ENCODE measurements around the gene RAB15. TPM values are rescaled to one million over a fixed set of nuclear protein-coding genes. Genes with fewer than 3 reads are reported as not detected.

The RAB15 gene
- total and polyA plus RNA-seq, 9 of the 15 experiments (the other 6 are each of a cell fraction or from before 2014, with no cell fraction given): 0.09 to 0.30 (median 0.16) TPM; not detected in 2

DNA sequence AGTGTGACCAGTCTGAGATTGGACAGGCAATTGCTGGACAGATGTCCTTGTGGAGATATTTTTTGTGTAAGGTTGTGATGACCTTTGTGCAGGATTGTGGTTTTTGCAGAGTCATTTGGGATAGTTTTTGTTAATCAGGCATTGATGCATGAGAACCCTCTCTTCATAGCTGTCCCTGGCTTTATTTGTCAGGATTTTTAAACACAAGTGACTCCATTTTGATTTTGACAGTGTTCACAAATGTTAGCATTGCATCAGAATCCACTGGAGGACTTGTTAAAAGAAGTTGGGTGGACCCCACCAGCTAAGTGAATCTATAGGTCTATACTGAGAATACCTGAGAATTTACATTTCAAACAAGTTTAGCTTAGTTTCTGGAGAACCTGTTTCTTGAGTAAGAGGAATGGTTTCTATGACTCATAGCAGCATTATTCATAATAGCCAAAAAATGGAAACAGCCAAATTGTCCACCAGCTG, 26.4 kb upstream of the RAB15 start (continued):
- TF ChIP-seq CCNT2 (IDR thresholded peaks at IDR 0.05; ENCODE audit: borderline replicate concordance, extremely low read depth, insufficient read length, low read depth, low read length) (no peak), NCOA1 (IDR thresholded peaks at IDR 0.05; ENCODE audit: low read depth) (no peak), POLR2G (IDR thresholded peaks at IDR 0.05; ENCODE audit: low read depth, low read length) (no peak), MAFK (IDR thresholded peaks at IDR 0.05; ENCODE audit: low read length) (peak; percentile 8; the same call in 1 of the 2 replicates), ZNF121 (CRISPR knock-in tag; conservative IDR thresholded peaks at IDR 0.05) (no peak), BHLHE40 (IDR thresholded peaks at IDR 0.05; ENCODE audit: low read length) (no peak), NR1H2 (CRISPR knock-in tag; IDR thresholded peaks at IDR 0.05) (no peak), PTTG1 (tag; IDR thresholded peaks at IDR 0.05; ENCODE audit: low read depth) (peak; percentile 83)
- TF ChIP-seq, protein P1, sequence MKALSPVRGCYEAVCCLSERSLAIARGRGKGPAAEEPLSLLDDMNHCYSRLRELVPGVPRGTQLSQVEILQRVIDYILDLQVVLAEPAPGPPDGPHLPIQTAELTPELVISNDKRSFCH (CRISPR knock-in tag; IDR thresholded peaks at IDR 0.05): no peak
- TF ChIP-seq, protein P1 (tag; IDR thresholded peaks at IDR 0.05): no peak

DNA sequence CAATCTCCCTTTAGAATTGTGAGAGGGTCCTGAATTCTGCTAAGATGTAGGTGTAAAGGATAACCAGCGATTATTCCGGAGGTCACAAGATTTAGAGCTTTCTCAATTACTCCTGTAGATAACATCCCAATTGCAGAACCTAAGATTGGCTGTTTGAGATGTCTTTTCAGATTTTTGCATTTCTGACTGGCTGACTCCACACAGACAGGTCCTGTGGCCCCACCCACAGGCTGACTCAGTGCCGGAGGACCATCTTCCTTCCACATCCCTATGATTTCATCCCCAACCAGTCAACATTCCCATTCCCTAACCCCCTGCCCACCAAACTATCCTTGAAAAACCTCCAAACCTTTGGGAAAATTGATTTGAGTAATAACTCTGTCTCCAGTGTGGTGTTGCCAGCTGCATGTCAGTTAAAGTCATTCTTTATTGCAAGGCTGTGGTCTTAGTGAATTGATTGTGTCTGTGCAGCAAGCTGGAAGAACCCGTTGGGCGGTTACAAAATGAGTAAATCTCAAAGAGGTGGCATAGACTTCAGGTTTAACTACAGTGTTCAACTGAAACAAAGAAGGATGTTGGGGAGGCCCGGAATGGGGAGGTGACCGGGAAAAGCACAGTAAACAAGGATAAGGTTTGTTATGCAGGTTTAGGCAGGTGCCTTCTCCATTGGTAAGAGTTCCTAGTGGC, 25.1 kb upstream of the RAB15 start:
- Histone ChIP-seq H3K36me3 (ENCODE audit: control insufficient read depth, insufficient read depth, low read length) (no peaks in the 10 kb centered on the region), H3K9me1 (ENCODE audit: control insufficient read depth, insufficient read depth, low read length) (no peaks in the 10 kb centered on the region), H2AFZ (ENCODE audit: low read depth, low read length) (no peak overlapping the region), H3K9me3 (replicated peaks; ENCODE audit: control insufficient read depth, insufficient read depth, low read depth, low read length) (no peaks in the 10 kb centered on the region), H3K9ac (ENCODE audit: insufficient read depth in 1 of 2, low read depth in 2 of 2, low read length in 2 of 2) (no peak overlapping the region), H3K4me1 (replicated peaks in 1 of 2; ENCODE audit: control insufficient read depth in 2 of 2, insufficient read depth in 2 of 2, low read length in 2 of 2) (no peaks in the 10 kb centered on the region; a peak in 1 of 5 replicates), H3K27ac (ENCODE audit: extremely low read depth, low read depth, low read length) (no peak overlapping the region), H3K4me2 (ENCODE audit: insufficient read depth, low read length) (no peak overlapping the region), H3K27me3 (ENCODE audit: control insufficient read depth in 2 of 2, insufficient read depth in 2 of 2, low read length in 2 of 2) (no peaks in the 10 kb centered on the region), H3K79me2 (ENCODE audit: control insufficient read depth, insufficient read depth, low read length) (peaks cover 29% of the 10 kb centered on the region), H3K4me3 (no peak overlapping the region), H4K20me1 (replicated peaks; ENCODE audit: control insufficient read depth, insufficient read depth, low read length) (no peaks in the 10 kb centered on the region)
- FAIRE-seq: no peak
- intact Hi-C loops (cut with micrococcal nuclease) (no loop called here), in situ Hi-C loops (cut with MboI) (no loop called here)
- ATAC-seq: peak; percentile 58; the same call in 1 of the 3 replicates
- CTCF ChIA-PET (ENCODE audit: low intra/inter-chr PET ratio): no interaction called here
- BruUV-seq (replicated peaks): no TSS peak
- POLR2A ChIA-PET: interaction anchor here (0.8 to 2.3 kb wide), 3 partner anchors 8 to 11 kb away, joined by 4 to 7 read pairs (median 5); no protein-coding TSS in a partner anchor
- 81% methylated on average over 7 of the region's 7 CpGs for WGBS (ENCODE audit: insufficient coverage, low coverage, missing lambda C conversion rate)
- DNase-seq (ENCODE audit: extremely low read depth in 1 of 4, low spot score in 3 of 4): no peak
- no peak for TF ChIP-seq HNRNPUL1 (IDR thresholded peaks at IDR 0.05; ENCODE audit: low read length)
- no peak for TF ChIP-seq ZNF143 (CRISPR knock-in tag; IDR thresholded peaks at IDR 0.05)
- TF ChIP-seq, protein P2, sequence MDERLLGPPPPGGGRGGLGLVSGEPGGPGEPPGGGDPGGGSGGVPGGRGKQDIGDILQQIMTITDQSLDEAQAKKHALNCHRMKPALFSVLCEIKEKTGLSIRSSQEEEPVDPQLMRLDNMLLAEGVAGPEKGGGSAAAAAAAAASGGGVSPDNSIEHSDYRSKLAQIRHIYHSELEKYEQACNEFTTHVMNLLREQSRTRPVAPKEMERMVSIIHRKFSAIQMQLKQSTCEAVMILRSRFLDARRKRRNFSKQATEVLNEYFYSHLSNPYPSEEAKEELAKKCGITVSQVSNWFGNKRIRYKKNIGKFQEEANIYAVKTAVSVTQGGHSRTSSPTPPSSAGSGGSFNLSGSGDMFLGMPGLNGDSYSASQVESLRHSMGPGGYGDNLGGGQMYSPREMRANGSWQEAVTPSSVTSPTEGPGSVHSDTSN (CRISPR knock-in tag; IDR thresholded peaks at IDR 0.05; ENCODE audit: low read depth): no peak
- TF ChIP-seq, protein P2 (tag; conservative IDR thresholded peaks at IDR 0.05; ENCODE audit: low read depth): peak; percentile 33; the same call in 1 of the 2 replicates
- TF ChIP-seq, protein P3, sequence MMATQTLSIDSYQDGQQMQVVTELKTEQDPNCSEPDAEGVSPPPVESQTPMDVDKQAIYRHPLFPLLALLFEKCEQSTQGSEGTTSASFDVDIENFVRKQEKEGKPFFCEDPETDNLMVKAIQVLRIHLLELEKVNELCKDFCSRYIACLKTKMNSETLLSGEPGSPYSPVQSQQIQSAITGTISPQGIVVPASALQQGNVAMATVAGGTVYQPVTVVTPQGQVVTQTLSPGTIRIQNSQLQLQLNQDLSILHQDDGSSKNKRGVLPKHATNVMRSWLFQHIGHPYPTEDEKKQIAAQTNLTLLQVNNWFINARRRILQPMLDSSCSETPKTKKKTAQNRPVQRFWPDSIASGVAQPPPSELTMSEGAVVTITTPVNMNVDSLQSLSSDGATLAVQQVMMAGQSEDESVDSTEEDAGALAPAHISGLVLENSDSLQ (IDR thresholded peaks at IDR 0.05): peak; percentile 84
- TF ChIP-seq HDAC3 (IDR thresholded peaks at IDR 0.05; ENCODE audit: borderline replicate concordance, partially characterized antibody): no peak
